Motor neuron (in vitro differentiated cells): ENCODE measurements around the gene CH25H. TPM values are rescaled to one million over a fixed set of nuclear protein-coding genes. Genes with fewer than 3 reads are reported as not detected.

Experiments
- ATAC-seq, 8 experiments: fragments of 200-7000 bp; cut with Tn5 transposase; replicated peaks in 6 of 8; 2 replicates each; pipeline ENCODE4 v1.8.0; 2021; ENCODE audit warnings: mild to moderate bottlenecking in 8 of 8, moderate library complexity in 8 of 8
- H3K27ac ChIP-seq, 2 donors: fragments of 250-450 bp; sonication (Bioruptor Pico); 2 replicates each; pipeline ENCODE4 v1.9.0; 2021; ENCODE audit warnings: antibody characterized with exemption in 2 of 2, mild to moderate bottlenecking in 2 of 2, moderate library complexity in 1 of 2
- H3K4me1 ChIP-seq, 2 donors: fragments of 250-450 bp; sonication (Bioruptor Pico); replicated peaks in 1 of 2; 2 replicates each; pipeline ENCODE4 v1.6.1; 2021; ENCODE audit warnings: antibody characterized with exemption in 2 of 2, mild to moderate bottlenecking in 2 of 2, moderate library complexity in 1 of 2
- H3K4me3 ChIP-seq, 5 donors: fragments of 250-450 bp; sonication (Bioruptor Pico); 2 replicates each; pipeline ENCODE4 v1.9.0; 2021; ENCODE audit warnings: antibody characterized with exemption in 5 of 5, mild to moderate bottlenecking in 5 of 5, moderate library complexity in 4 of 5
- WGBS, 10 experiments: fragments of 450-650 bp; shearing (Covaris generic); methylation state at CpG; one replicate each; pipeline ENCODE4 v1.0.0; 2022; 5-methylcytosine and 5-hydroxymethylcytosine counted together
- in situ Hi-C, 9 experiments: fragments of 400-800 bp; cut with MboI; loops; one replicate each; pipeline ENCODE4 v1.15.0; 2021; ENCODE audit warnings: low sequenced_read_pairs in 9 of 9, low pct_unique_long_range_greater_than_20kb in 2 of 9; ENCODE audit not compliant: unreplicated experiment in 9 of 9
- total RNA-seq, 8 experiments: library from RNA; unstranded; fragments of 300-600 nt; gene quantifications; 2 replicates each; pipeline versions ENCODE4 v1.2.3 to v1.2.4, GENCODE V29; 2022

Gene CH25H
- total RNA-seq, 8 experiments from 2014 or later = 0.17 to 7.1 (median 1.4) TPM

DNA sequence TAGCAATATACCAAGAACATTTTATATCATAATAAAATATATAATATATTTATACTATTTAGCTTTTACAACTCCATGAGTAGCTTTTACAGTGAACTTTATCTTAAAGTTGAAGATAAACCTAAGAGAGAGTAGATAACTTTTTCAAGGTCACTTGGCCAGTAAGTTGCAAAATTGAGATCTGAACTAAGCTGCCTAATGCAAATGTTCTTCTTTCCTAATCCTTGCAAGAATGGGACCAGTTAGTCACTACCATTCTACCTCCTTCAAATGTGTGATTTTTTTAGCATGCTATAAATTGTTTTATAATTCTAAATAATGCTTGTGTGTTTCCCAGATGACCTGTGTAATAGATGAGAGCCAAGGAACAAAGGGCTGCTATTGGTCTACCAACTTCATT is 47.8 kb downstream of the CH25H start:
- in situ Hi-C loops = no loop called here
- no peak for ATAC-seq
- H3K4me3 ChIP-seq = no peak overlapping the region
- H3K4me1 ChIP-seq = no peaks in the 10 kb centered on the region
- H3K27ac ChIP-seq = no peak overlapping the region

DNA sequence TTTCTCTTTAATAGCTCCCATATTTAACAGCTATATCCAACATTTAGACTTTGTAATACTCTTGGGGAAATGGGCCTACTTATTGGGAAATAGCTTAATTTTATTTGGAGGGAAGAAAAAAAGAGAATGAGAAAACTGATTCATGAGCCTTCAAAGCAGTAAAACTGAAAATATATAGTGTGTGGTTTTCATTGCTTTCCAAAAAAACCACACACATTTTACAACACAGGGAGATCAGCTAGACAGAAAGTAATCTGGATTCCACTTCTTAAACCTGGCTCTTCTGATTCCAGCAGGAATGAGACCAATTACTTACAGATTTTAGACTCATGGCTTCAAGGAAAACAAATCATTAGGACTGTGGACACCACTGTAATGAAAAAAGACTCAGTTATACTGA is 48.7 kb downstream of the CH25H start:
- no peak for ATAC-seq
- no peak overlapping the region for H3K27ac ChIP-seq
- H3K4me3 ChIP-seq = no peak overlapping the region
- H3K4me1 ChIP-seq = no peaks in the 10 kb centered on the region
- in situ Hi-C loops = no loop called here

DNA sequence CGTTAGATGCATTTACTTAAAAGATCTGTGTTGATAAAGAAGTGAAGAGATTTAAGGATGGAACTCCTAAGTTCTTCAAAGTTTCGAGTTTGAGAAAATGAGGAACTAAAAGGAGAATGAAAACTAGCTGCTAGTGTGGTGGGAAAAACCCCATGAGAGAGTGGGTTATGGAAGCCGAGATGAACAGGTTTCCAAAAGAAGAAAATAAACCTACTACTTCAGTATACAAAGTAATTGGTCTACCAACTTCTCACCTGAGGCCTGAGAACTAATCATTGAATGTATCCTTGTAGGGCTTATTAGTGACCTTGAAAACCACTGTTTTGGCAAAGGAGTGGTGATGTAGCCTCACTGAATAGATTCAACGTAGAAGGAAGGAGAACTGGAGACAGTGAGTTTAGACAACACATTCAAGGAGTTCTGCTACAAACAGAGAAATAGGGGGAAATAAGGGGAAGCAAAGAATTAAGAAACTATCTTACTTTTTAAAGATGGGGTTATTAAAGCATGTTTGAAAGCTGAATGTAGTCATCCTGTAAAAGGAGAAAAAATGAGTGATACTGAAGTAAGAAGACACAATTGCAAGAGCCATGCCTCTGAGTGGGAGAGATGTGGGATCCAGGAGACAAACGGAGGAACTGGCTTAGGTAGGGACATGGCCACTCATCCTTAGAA is 50.8 kb downstream of the CH25H start:
- WGBS, 10 experiments = 65 to 95% (median 84%) methylated on average over 3 to 5 of the region's 5 CpGs; no CpG with 5 or more reads in 1 of the 10 experiments
- Histone ChIP-seq H3K4me1 (no peaks in the 10 kb centered on the region), H3K4me3 (no peak overlapping the region), H3K27ac (no peak overlapping the region)
- in situ Hi-C loops = no loop called here
- no peak for ATAC-seq

Other genes with a start within 250 kb of the CH25H start
- 10 to 100 TPM in 4 of 8 experiments, 1 to 10 TPM in 4; 1.5 to 65.7 (median 13.3) TPM for gene FAS, start 216.5 kb downstream of the CH25H start, total RNA-seq
- 100 to 1,000 TPM in 2 of 8 experiments, 10 to 100 TPM in 6; 21.1 to 350 (median 36.2) TPM for gene LIPA, start 44.5 kb upstream of the CH25H start, total RNA-seq
- gene IFIT2, start 94.7 kb upstream of the CH25H start, total RNA-seq = 100 to 1,000 TPM in 1 of 8 experiments, 10 to 100 TPM in 3, under 1 TPM in 4; 0.29 to 117 (median 7.7) TPM
- gene IFIT3, start 120.7 kb upstream of the CH25H start, total RNA-seq = 100 to 1,000 TPM in 1 of 8 experiments, 10 to 100 TPM in 3, under 1 TPM in 4; 0.65 to 240 (median 15.1) TPM
- gene IFIT1B, start 170.7 kb upstream of the CH25H start, total RNA-seq = under 1 TPM; 0.13 to 0.57 (median 0.53) TPM
- gene IFIT1, start 185.3 kb upstream of the CH25H start, total RNA-seq = 100 to 1,000 TPM in 1 of 8 experiments, 10 to 100 TPM in 3, 1 to 10 TPM in 4; 1.5 to 889 (median 8.4) TPM
- gene IFIT5, start 207.3 kb upstream of the CH25H start, total RNA-seq = 10 to 100 TPM; 18.6 to 45.2 (median 21.8) TPM